Pons (tissue), 1 donor: ENCODE results near the gene MFNG.
"Not testable (repeated sequence)": the region's sequence is repeated elsewhere in the genome, so short reads cannot be mapped to it uniquely, and the experiment has no call there.

Experiments used
- DNase-seq: peaks from one replicate; pipeline ENCODE4 v3.0.0-alpha.2; 2016; ENCODE audit warnings: low spot score

MFNG gene, protein sequence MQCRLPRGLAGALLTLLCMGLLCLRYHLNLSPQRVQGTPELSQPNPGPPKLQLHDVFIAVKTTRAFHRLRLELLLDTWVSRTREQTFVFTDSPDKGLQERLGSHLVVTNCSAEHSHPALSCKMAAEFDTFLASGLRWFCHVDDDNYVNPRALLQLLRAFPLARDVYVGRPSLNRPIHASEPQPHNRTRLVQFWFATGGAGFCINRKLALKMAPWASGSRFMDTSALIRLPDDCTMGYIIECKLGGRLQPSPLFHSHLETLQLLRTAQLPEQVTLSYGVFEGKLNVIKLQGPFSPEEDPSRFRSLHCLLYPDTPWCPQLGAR

DNA sequence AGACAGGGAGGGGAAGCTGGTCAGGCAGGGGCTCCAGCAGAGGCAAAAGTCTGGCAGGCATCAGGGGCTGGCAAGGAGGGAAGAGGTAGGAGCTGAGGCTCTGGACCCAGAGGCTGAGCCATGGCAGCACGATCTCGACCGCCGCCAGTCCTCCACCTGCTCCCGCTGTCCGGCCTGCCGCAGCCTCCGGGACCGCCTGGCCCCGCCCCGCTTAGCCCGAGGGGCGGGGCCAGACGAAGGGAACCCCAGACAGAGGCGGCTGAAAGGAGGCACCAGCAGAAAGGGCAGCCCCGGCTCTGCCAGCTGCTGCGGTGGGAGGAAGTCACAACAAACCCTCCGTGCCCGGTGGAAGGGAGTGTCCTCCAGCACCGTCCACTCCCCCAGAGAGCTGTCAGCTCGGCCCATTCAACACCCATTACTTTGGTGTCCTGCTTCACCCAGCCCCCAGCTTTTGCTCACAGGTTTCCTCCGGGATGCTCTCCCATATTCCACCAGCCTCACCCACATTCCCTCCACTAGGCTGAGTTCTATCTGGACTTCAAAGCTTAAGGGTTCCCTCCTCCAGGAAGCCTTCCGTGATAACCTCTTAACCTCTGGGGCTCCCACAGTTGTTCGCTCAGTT is at the start of gene MFNG:
MFNG (minus strand) TSS at position 161 of the 622 bp plus-strand sequence. CDS start 207 bp downstream, outside the sequence.
- DNase-seq = peak; percentile 59

DNA sequence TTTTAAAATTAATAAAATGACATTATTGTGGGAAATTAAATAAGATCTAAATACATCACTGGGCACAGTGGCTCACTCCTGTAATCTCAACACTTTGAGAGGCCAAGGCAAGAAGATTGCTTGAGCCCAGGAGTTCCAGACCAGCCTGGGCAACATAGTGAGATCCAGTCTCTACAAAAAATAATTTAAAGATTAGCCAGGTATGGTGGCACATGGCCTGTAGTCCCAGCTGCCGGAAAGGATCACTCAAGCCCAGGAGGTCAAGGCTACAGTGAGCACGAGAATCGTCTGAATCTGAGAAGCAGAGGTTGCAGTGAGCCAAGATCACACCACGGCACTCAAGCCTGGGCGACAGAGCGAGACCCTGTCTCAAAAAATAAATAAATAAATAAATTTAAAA is 49.0 kb upstream of the MFNG start:
- no peak for DNase-seq

- DNase-seq = no peak
These were observed 48.3 kb upstream of the MFNG start for GRCh38 chr22:37534445-37534844.

- DNase-seq = peak; percentile 56
These were observed 47.8 kb upstream of the MFNG start for GRCh38 chr22:37533995-37534394.

DNA sequence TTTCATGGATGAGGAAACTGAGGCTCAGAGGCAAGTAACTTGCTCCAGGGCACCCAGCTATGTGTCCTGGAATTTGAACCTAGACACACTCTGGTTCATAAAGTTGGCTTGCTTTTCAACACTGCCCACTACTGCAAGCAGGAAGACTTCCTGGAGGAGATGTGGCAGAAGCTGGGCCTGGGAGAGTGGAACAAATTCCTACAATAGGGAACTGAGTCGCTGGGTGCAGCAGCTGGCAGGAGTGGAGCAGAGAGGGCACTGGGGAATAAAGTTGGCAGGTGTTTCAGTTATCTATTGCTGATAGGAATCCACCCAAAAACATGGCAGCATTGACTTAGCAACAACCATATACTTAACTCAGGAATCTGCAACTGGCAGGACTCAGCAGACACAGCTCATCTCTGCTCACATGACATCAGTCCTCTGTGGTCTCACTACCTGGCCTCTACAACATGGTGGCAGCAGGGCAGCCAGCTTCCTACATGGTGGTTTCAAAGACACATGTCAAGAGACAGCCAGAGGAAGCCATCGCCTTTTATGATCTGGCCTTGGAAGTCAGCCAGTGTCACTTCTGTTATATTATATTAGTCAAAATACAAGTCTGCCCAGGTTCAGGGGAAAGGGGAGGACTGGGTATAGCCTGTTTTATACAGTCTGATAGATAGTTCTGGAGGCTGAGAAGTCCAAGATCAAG is 43.6 kb upstream of the MFNG start:
- DNase-seq = no peak

GRCh38 chr22:37527952-37528351 is 41.8 kb upstream of the MFNG start:
- DNase-seq = not testable (repeated sequence)

DNA sequence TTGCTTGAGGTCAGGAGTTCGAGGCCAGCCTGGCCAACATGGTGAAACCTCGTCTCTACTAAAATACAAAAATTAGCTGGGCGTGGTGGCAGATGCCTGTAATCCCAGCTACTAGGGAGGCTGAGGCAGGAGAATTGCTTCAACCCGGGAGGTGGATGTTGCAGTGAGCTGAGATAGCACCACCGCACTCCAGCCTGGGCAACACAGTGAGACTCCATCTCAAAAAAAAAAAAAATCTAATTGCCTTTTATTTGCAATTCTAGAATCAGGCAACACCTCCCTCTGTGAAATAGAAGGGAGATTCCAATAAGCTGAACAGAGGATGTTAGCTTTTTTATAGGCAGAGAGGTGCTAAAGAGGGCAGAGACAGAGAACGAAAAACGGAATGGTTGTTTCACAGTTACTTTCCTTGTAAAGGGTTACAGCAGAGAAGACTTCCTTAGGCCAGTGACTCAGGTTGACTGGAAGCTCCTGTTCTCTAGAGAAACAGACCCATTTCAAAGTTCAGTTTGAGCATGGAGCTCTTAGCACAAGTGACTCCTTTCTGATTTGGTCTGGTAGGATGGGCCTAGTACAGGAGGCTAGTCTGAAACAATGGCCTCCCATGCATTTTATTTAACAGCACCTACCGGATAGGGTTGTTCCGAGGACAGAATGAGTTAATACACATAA is 41.0 kb upstream of the MFNG start:
- not testable (repeated sequence) for DNase-seq

DNA sequence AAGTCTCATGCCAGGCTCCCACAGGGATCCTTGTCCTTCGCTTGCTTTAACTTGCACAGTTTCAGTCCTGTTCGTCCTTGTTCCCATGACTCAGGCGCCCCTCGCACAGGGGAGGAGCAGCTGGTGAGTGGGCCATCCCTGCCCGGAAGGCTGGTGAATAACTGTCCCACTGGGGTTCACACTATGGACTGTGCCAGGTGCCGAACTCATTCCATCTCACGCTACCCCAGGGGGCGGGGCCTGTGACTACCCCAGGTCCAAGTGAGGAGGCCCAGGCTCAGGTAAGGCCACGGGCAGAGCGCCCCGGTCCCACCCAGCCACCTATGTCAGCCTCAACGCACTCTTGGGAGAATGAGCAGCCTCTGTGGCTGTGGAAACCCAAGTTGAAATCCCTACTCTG is 40.2 kb upstream of the MFNG start:
- no peak for DNase-seq

GRCh38 chr22:37525746-37526350 is 39.7 kb upstream of the MFNG start:
- DNase-seq = no peak

DNA sequence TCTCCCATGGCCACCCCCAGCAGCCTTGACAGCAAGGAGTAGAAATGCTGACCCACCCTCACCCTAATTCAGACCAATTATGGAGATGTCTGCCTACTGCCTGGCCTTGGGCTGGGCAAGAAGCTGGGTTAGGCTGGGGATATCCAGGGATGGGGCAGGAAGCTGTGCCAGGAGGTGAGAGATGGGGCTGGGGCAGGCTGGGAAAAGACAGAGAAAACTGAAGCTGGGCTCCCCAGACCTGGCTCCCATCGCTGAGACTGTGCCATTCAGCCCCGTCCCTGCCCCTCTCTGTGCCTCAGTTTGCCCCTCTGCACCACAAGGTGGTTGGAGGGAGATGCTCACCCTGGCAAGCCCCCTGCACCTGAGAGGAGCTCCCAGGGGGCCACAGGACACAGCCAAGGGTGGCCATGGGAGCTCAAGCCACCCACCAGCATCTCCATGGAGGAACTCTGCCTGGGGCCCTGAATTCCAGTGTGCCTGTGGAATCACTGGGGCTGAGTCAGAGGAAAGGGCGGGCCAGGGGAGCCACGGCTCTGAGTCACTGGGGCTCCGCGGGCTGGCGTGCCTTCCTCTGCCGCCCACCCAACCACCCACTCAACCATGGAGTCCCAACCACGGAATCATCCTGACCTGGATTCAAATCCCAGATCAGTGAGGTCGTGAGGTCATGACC is 39.0 kb upstream of the MFNG start:
- DNase-seq = no peak

GRCh38 chr22:37522482-37522881 is 36.3 kb upstream of the MFNG start:
- no peak for DNase-seq

DNA sequence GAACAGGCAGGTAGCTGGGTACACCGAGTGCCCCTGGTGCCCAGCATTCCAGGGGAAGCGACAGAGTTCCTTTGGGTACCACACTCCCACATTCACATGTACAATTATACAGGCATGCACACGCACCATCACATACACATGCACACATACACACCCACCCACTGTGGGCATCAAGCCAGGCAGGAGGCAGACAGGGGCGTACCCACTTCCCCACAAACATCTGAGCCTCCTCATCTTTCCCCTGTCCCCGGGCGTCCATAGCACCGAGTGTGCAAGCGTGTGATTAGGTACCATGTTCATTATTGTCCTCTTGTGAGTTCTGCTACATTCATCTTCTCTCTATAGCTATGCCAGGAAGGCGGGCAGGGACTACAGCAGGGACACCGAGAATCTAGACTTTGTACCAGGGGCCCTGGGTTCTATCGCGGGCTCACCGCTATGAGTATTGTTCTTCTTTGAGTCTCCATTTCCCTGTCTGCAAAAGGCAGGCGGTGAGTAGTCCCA is 35.1 kb upstream of the MFNG start:
- DNase-seq = no peak

GRCh38 chr22:37520776-37521191 is 34.6 kb upstream of the MFNG start:
- no peak for DNase-seq

DNA sequence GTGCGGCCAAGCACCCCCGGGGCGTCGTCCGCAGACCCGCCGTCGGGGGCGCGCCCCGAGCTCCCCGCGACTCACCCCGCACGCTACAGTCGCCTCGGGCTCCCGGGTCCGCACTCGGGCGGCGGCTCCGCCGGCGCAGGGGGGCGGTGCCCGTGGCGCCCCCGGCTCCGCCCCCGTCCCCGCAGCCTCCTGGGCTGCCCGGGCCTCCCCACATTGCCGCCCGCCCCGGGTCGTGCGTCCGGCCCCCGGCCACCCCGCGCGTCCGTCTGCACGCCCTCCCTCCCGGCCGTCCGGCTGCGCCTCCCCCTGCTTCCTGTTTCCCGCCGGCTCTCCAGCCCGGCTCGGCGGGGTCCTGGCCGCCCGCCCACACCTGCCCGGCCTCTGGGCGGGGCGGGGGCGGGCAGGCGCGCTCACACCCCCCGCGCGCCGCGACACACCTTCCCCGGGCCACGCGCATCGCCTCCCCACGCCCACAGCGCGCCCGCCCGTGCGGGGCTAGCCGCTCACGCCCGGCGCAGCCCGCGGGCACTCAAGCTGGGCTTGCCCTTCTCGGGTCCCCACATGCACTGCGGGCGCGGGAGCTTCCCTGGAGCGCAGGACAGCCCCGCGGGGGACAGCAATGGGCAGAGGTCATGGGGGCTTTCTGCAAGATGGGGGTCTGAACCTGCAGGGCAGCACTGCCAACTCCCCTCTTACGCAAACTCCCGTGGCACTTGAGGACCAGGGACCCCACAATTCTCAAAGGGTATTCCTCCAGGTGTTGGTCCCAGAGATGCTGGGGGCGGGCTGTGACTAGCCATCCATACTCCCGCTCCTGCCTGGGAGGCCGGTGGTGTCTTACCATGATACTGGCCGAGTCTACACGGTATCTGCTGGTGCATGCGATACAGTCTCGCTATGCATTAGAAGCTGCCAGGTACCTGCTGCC is 33.3 kb upstream of the MFNG start, which contains the start of gene CARD10:
CARD10 (minus strand) TSS at position 148 of the 928 bp plus-strand sequence. CDS start 215 bp downstream, outside the sequence.
- DNase-seq = no peak

GRCh38 chr22:37518509-37519267 is 32.5 kb upstream of the MFNG start:
- DNase-seq = no peak

GRCh38 chr22:37517826-37518450 is 31.8 kb upstream of the MFNG start:
- DNase-seq = no peak

DNA sequence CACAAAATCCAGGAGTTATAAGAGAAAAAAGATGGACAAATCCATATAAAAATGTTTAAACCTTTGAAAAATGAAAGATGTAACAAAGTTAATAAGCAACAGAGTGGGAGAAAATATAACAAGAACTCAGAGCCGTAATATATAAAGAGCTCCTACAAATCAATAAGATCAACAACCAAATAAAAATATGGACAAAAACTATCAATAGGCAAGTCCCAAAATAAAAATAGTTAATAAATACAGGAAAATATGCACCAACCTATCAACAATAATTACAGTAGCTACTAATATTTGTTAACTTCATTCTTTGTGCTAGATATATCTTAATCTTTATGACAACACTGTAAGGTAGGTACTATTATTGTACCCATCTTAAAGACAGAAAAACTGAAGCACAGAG is 30.3 kb upstream of the MFNG start:
- no peak for DNase-seq

- DNase-seq = no peak
These were observed 29.7 kb upstream of the MFNG start for GRCh38 chr22:37515901-37516300.

GRCh38 chr22:37514526-37515051 is 28.4 kb upstream of the MFNG start:
- DNase-seq = no peak
